ENCODE measurements around the gene FOXP1.
A peak's percentile ranks its signal among the peaks of the same experiment; 100 is the strongest.

- TF ChIP-seq POLR2A (IDR thresholded peaks at IDR 0.05) (no peak), POLR2AphosphoS5 (IDR thresholded peaks at IDR 0.05) (peak; percentile 1), CTCF (IDR thresholded peaks at IDR 0.05) (no peak)
Observed at GRCh38 chr3:71051259-71051595, 532.3 kb downstream of the FOXP1 start.
